GM10248 (cell line): ENCODE results near the gene KCTD20.

Experiments used
- CTCF ChIA-PET: fragments of 300-600 bp; sonication (Branson Sonifier 250); formaldehyde crosslinking; extraction: SDS; loops from one replicate; lab custom pipeline; 2021; ENCODE audit warnings: antibody characterized with exemption; lab: Yijun Ruan, JAX
- POLR2A ChIA-PET: fragments of 350-650 bp; sonication (Branson Sonifier 250); formaldehyde crosslinking; extraction: SDS; loops from one replicate; lab custom pipeline; 2020; ENCODE audit warnings: antibody characterized with exemption; lab: Yijun Ruan, JAX
- DNase-seq: peaks from one replicate; pipeline ENCODE4 v3.0.0; 2012; ENCODE audit errors: extremely low spot score
- CTCF ChIP-seq: IDR thresholded peaks from 2 replicates; pipeline ENCODE4 v1.5.1; 2012; ENCODE audit warnings: mild to moderate bottlenecking, low read depth; ENCODE audit errors: extremely low read depth, missing control alignments, control extremely low read depth

Gene KCTD20

DNA sequence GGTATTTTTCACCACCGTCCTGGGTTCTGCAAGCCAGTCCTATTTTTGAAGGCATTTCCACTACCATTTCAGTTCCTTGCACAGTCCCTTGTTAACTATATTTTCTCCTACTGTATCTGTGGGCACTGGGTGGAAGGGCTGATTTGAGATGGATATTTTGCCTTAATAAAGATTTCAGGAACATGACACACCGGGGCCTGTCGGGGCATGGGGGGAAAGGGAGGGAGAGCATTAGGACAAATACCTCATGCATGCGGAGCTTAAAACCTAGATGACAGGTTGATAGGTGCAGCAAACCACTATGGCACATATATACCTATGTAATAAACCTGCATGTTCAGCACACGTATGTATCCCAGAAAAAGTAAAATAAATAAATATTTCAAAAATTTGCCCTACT, 82.1 kb downstream of the KCTD20 start:
- ChIA-PET POLR2A (no interaction called here), CTCF (no interaction called here)
- TF ChIP-seq CTCF = no peak
- DNase-seq = no peak

GRCh38 chr6:36525346-36525745, 82.5 kb downstream of the KCTD20 start:
- CTCF ChIA-PET = no interaction called here
- TF ChIP-seq CTCF = no peak
- POLR2A ChIA-PET = no interaction called here

GRCh38 chr6:36526066-36526465, 83.3 kb downstream of the KCTD20 start:
- CTCF ChIA-PET = no interaction called here
- POLR2A ChIA-PET = no interaction called here
- no peak for DNase-seq
- no peak for TF ChIP-seq CTCF

More at GRCh38 chr6:36525346-36525745, 82.5 kb downstream of the KCTD20 start:
- DNase-seq = no peak

GRCh38 chr6:36533321-36533720, 90.5 kb downstream of the KCTD20 start:
- TF ChIP-seq CTCF = no peak
- DNase-seq = no peak
- CTCF ChIA-PET = interaction anchor here (0.6 to 1.5 kb wide), 2 partner anchors 25 to 30 kb away, joined by 3 read pairs; no protein-coding TSS in a partner anchor
- POLR2A ChIA-PET = no interaction called here

GRCh38 chr6:36536873-36537547, 94.2 kb downstream of the KCTD20 start:
- ChIA-PET POLR2A (no interaction called here), CTCF (no interaction called here)
- no peak for TF ChIP-seq CTCF
- no peak for DNase-seq

DNA sequence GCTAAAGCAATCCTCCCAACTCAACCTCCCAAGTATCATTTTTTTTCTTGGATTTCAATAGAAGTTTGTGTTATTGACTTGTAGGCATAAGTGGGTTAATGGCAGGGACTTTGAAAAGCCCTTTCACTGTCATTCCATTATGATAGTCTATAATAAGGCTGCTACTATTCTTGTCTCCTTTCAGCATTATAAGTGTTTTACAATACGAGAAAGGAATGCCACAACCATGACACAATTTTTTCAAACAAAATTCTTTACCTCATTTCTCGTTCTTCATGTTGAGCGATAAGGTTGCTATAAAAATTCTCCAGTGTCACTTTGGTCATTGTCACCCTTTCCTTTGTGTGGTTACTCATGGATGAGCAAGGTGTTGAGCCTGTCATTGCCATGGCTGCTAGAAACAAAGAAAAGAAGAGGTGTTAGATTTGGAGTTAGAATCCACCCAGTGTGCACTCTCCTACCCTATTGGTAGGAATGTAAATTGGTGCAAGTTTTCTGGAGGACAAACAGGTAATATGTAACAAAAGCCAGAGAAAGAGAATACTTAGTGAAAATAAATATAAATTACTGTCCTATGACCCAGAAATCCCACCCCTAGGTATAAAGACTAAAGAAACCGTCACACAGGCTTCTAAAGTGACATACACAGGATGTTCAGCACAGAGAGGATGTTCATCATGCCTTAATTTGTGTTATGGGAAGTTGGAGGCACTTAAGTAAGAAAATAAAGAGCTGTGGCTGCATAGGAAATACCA, 97.2 kb downstream of the KCTD20 start:
- DNase-seq = no peak
- POLR2A ChIA-PET = no interaction called here
- CTCF ChIA-PET = interaction anchor here (1.0 kb wide), 1 partner anchor 10 kb away, joined by 3 read pairs; no protein-coding TSS in a partner anchor
- no peak for TF ChIP-seq CTCF
